Measurements from ENCODE around the gene BRINP3. TPM values are rescaled to one million over a fixed set of nuclear protein-coding genes. Genes with fewer than 3 reads are reported as not detected.
"Not testable (repeated sequence)": the region's sequence is repeated elsewhere in the genome, so short reads cannot be mapped to it uniquely, and the experiment has no call there.

Gene BRINP3
- 10 to 100 TPM in 2 of 4 donors, 1 to 10 TPM in 2; 3.5 to 34.1 (median 9.5) TPM for total RNA-seq

DNA sequence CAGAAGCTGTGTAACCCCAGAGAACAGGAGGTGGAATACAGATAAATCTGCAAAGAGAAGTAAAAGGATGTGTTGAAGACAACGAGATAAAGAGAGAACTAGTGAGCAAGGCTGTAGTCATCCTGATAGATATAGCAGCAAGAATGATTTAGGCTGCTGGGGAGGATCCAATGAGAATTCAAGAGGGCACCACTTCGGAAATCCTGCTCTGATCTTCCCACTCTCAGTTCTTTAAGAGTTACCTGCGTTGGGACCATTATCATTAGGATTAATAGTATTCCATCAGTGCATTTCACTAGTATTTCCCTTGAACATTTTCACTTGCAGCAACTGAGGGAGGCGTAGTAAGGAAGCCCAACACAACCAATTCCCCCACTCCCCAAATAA lies at the start of gene BRINP3:
Gene BRINP3, minus strand, starts transcription at position 103 of the 387 bp plus-strand sequence.
- DNase-seq (ENCODE audit: extremely low spot score), result no peak
- peaks cover 6 to 25% (median 23%) of the 10 kb centered on the region in 4 donors for H3K4me1 ChIP-seq
- intact Hi-C loops (cut with DNase I), result no loop called here
- H3K9me3 ChIP-seq, result no peaks in the 10 kb centered on the region
- no peaks in the 10 kb centered on the region for H3K36me3 ChIP-seq
- 13% methylated on average over 4 of the region's 4 CpGs for WGBS
- H3K27ac ChIP-seq (replicated peaks in 1 of 4), result peak within 1 kb of the TSS; percentile 65 to 78 (median 74)
- peak within 1 kb of the TSS; percentile 52 to 62 (median 59) for H3K4me3 ChIP-seq
- H3K27me3 ChIP-seq, result peaks cover 0 to 24% (median 2%) of the 10 kb centered on the region in 4 donors
- TF ChIP-seq EP300 (IDR thresholded peaks at IDR 0.05) (no peak), POLR2AphosphoS5 (IDR thresholded peaks at IDR 0.05) (peak in 1 of 2 donors; percentile 8)

DNA sequence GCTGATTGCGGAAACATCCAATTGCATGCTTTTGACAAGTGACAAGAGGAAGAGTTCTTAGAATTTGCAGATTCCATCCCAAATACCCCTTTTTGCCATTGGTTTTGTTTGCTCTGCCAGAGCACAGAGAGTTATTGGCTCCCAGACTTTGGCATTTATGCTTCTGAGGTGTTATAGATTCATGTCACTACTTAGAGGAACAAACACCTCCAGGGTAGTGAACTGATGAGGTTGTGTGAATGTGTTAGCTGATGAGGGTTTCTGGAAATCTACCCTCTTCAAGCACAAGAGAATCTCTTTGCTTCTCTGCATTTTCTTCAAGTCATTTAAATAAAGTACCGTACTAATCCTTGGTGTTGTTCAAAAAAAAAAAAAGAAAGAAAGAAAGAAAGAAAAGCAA lies 33.9 kb upstream of the BRINP3 start:
- H3K27ac ChIP-seq (replicated peaks in 1 of 4), result no peak overlapping the region
- intact Hi-C loops (cut with DNase I), result no loop called here
- no peaks in the 10 kb centered on the region for H3K36me3 ChIP-seq
- no peak for DNase-seq (ENCODE audit: extremely low spot score)
- no peak overlapping the region for H3K4me3 ChIP-seq
- TF ChIP-seq CTCF (IDR thresholded peaks at IDR 0.05) (no peak), POLR2A (IDR thresholded peaks at IDR 0.05; ENCODE audit: low read depth) (no peak), EP300 (IDR thresholded peaks at IDR 0.05) (no peak), POLR2AphosphoS5 (IDR thresholded peaks at IDR 0.05) (no peak)
- WGBS, result 69% methylated on average over 2 of the region's 2 CpGs
- no peaks in the 10 kb centered on the region for H3K9me3 ChIP-seq
- H3K4me1 ChIP-seq, result peaks cover 0 to 4% (median 1%) of the 10 kb centered on the region in 4 donors
- H3K27me3 ChIP-seq, result no peaks in the 10 kb centered on the region

DNA sequence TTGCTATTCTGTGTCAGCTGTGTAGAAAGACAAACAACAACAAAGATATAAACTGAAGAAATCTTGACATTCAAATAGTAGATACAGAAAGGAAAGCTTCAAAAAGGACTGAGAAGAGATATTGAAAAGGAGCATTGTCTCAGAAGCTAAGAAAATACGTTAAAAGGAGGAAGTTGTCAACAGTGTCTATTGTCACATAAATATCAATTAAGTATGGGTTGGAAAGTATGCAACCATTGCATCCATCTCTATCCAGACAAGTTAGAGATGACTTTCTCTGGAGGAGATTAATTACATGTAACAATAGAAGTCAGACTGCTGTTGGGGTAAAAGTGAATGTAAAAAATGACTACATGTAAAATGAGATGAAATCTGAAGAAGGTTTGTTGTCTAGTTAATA lies 29.7 kb upstream of the BRINP3 start:
- Histone ChIP-seq H3K27ac (replicated peaks in 1 of 4) (no peak overlapping the region), H3K27me3 (no peaks in the 10 kb centered on the region), H3K4me1 (peaks cover 0 to 4% (median 1%) of the 10 kb centered on the region in 4 donors), H3K9me3 (no peaks in the 10 kb centered on the region), H3K4me3 (no peak overlapping the region), H3K36me3 (no peaks in the 10 kb centered on the region)
- intact Hi-C loops (cut with DNase I), result no loop called here
- WGBS, result 51% methylated on average over 1 of the region's 1 CpG
- no peak for DNase-seq (ENCODE audit: extremely low spot score)
- TF ChIP-seq POLR2A (IDR thresholded peaks at IDR 0.05; ENCODE audit: low read depth) (no peak), CTCF (IDR thresholded peaks at IDR 0.05) (no peak), POLR2AphosphoS5 (IDR thresholded peaks at IDR 0.05) (no peak), EP300 (IDR thresholded peaks at IDR 0.05) (no peak)

DNA sequence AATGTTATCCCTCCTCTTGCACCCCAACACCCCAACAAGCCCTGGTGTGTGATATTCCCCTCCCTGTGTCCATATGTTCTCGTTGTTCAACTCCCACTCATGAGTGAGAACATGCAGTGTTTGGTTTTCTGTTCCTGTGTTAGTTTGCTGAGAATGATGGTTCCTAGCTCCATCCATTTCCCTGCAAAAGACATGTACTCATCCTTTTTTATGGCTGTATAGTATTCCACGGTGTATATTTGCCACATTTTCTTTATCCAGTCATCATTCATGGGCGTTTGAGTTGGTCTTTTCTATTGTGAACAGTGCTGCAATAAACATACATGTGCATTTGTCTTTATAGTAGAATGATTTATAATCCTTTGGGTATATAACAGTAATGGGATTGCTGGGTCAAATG lies 26.9 kb upstream of the BRINP3 start:
- intact Hi-C loops (cut with DNase I); H3K9me3 ChIP-seq; H3K27ac ChIP-seq (replicated peaks in 1 of 4); DNase-seq (ENCODE audit: extremely low spot score); H3K36me3 ChIP-seq; H3K4me1 ChIP-seq; H3K4me3 ChIP-seq; H3K27me3 ChIP-seq: not testable (repeated sequence)
- WGBS, result 94% methylated on average over 3 of the region's 3 CpGs

GRCh38 chr1:190497565-190497964 lies 19.9 kb upstream of the BRINP3 start:
- no peaks in the 10 kb centered on the region for H3K4me1 ChIP-seq
- intact Hi-C loops (cut with DNase I), result no loop called here
- DNase-seq (ENCODE audit: extremely low spot score), result no peak
- H3K4me3 ChIP-seq, result no peak overlapping the region
- no peak overlapping the region for H3K27ac ChIP-seq (replicated peaks in 1 of 4)
- H3K36me3 ChIP-seq, result no peaks in the 10 kb centered on the region
- no peaks in the 10 kb centered on the region for H3K9me3 ChIP-seq
- H3K27me3 ChIP-seq, result no peaks in the 10 kb centered on the region
- TF ChIP-seq POLR2A (IDR thresholded peaks at IDR 0.05; ENCODE audit: low read depth), result no peak

DNA sequence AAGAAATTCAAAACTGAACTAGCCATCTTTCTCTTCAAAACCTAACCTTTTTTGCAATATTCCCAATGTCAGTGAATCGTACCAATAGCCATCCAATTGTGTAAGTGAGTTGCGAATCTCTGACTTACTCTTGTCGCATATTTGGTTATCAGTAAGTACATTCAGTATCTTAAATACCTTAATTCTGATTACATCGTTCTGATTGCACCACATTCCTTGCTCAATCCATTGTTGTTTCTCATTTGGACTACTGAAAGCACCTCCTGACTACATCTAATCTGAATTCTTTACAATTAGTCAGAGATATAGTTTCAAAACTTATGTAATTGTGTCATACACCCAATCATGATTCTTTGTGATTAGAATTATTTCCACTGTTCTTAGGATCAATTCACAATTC lies 16.8 kb upstream of the BRINP3 start:
- WGBS, result 84% methylated on average over 4 of the region's 4 CpGs
- H3K27me3 ChIP-seq, result no peaks in the 10 kb centered on the region
- H3K27ac ChIP-seq (replicated peaks in 1 of 4), result no peak overlapping the region
- intact Hi-C loops (cut with DNase I), result no loop called here
- TF ChIP-seq CTCF (IDR thresholded peaks at IDR 0.05), result no peak
- TF ChIP-seq POLR2A (IDR thresholded peaks at IDR 0.05; ENCODE audit: low read depth), result no peak
- TF ChIP-seq EP300 (IDR thresholded peaks at IDR 0.05), result no peak
- no peak for TF ChIP-seq POLR2AphosphoS5 (IDR thresholded peaks at IDR 0.05)
- H3K4me3 ChIP-seq, result no peak overlapping the region
- no peaks in the 10 kb centered on the region for H3K9me3 ChIP-seq
- DNase-seq (ENCODE audit: extremely low spot score), result no peak
- H3K4me1 ChIP-seq, result no peaks in the 10 kb centered on the region
- H3K36me3 ChIP-seq, result no peaks in the 10 kb centered on the region

All from esophagus muscularis mucosa (tissue), 4 donors.